Left ventricle myocardium inferior (tissue), 1 donor: ENCODE measurements around the gene MAGEC2. TPM values are rescaled to one million over a fixed set of nuclear protein-coding genes. Genes with fewer than 3 reads are reported as not detected.

Experiments used
- DNase-seq: peaks from one replicate; pipeline ENCODE4 v3.0.0-alpha.2; 2020
- H3K27ac ChIP-seq: fragments of 200-600 bp; replicated peaks from 2 replicates; pipeline ENCODE4 v1.8.0; 2021
- H3K27me3 ChIP-seq: fragments of 200-600 bp; 2 replicates; pipeline ENCODE4 v1.8.0; 2021; ENCODE audit warnings: low read depth
- H3K36me3 ChIP-seq: fragments of 200-600 bp; 2 replicates; pipeline ENCODE4 v1.8.0; 2021
- H3K4me1 ChIP-seq: fragments of 200-600 bp; 2 replicates; pipeline ENCODE4 v1.8.0; 2021
- H3K4me3 ChIP-seq: fragments of 200-600 bp; 2 replicates; pipeline ENCODE4 v1.8.0; 2021; ENCODE audit warnings: mild to moderate bottlenecking, moderate library complexity
- H3K9me3 ChIP-seq: fragments of 200-600 bp; replicated peaks from 2 replicates; pipeline ENCODE4 v1.8.0; 2021
- CTCF ChIP-seq: fragments of 200-600 bp; IDR thresholded peaks from 2 replicates; pipeline ENCODE4 v1.8.0; 2021; ENCODE audit warnings: antibody characterized with exemption, mild to moderate bottlenecking, borderline replicate concordance
- intact Hi-C: fragments of 100-400 bp; cut with micrococcal nuclease; formaldehyde crosslinking; loops from one replicate; pipeline ENCODE4 v1.11.0; 2022
- total RNA-seq: library from RNA; stranded (reverse); fragmentation: NEBNext Ultra II Directional; extraction: Animal tissue kit (Norgen Biotek cat#: 25700); gene quantifications from one replicate; pipeline ENCODE4 v1.2.1, GENCODE V29; 2021
- donor health status: DM: no; HTN: yes; CAD: no; lungs with severe emphysema.

The MAGEC2 gene
- total RNA-seq, 1 donor from 2014 or later = not detected

- H3K4me3 ChIP-seq = no peak overlapping the region
- no peaks in the 10 kb centered on the region for H3K36me3 ChIP-seq
Observed at GRCh38 chrX:142184756-142185602, 20.1 kb downstream of the MAGEC2 start.

GRCh38 chrX:142156567-142156966 is 48.5 kb downstream of the MAGEC2 start:
- Histone ChIP-seq H3K4me3 (no peak overlapping the region), H3K4me1 (no peaks in the 10 kb centered on the region), H3K27me3 (no peaks in the 10 kb centered on the region), H3K27ac (no peak overlapping the region), H3K9me3 (no peaks in the 10 kb centered on the region), H3K36me3 (no peaks in the 10 kb centered on the region)
- intact Hi-C loops = no loop called here
- no peak for TF ChIP-seq CTCF
- no peak for DNase-seq

More at GRCh38 chrX:142184756-142185602, 20.1 kb downstream of the MAGEC2 start:
- no peak for TF ChIP-seq CTCF
- Histone ChIP-seq H3K27me3 (no peaks in the 10 kb centered on the region), H3K4me1 (no peaks in the 10 kb centered on the region), H3K9me3 (no peaks in the 10 kb centered on the region), H3K27ac (no peak overlapping the region)
- intact Hi-C loops = no loop called here
- no peak for DNase-seq
